Osteocyte (in vitro differentiated cells): ENCODE results near the gene PEMT. TPM values are rescaled to one million over a fixed set of nuclear protein-coding genes. Genes with fewer than 3 reads are reported as not detected.

Experiments
- DNase-seq: peaks from one replicate; pipeline ENCODE4 v3.0.0; 2021; ENCODE audit warnings: mixed read lengths; ENCODE audit not compliant: unreplicated experiment; ENCODE audit errors: extremely low spot score
- H3K27ac Mint-ChIP-seq: one replicate; pipeline ENCODE4 v1.8.0; 2021; ENCODE audit warnings: mild to moderate bottlenecking, mixed read lengths; ENCODE audit not compliant: unreplicated experiment
- H3K27me3 Mint-ChIP-seq: one replicate; pipeline ENCODE4 v1.8.0; 2021; ENCODE audit warnings: mixed read lengths; ENCODE audit not compliant: unreplicated experiment
- H3K36me3 Mint-ChIP-seq: one replicate; pipeline ENCODE4 v1.8.0; 2021; ENCODE audit warnings: mixed read lengths; ENCODE audit not compliant: unreplicated experiment
- H3K4me1 Mint-ChIP-seq: one replicate; pipeline ENCODE4 v1.8.0; 2021; ENCODE audit warnings: mixed read lengths; ENCODE audit not compliant: unreplicated experiment
- H3K4me3 Mint-ChIP-seq: one replicate; pipeline ENCODE4 v1.8.0; 2021; ENCODE audit warnings: mild to moderate bottlenecking, moderate library complexity, mixed read lengths; ENCODE audit not compliant: unreplicated experiment
- H3K9me3 Mint-ChIP-seq: one replicate; pipeline ENCODE4 v1.8.0; 2021; ENCODE audit warnings: mixed read lengths; ENCODE audit not compliant: unreplicated experiment
- CTCF ChIP-seq: fragments of 200-600 bp; sonication (generic); IDR thresholded peaks from 2 replicates; pipeline ENCODE4 v1.5.0; 2021; ENCODE audit warnings: antibody characterized with exemption, mild to moderate bottlenecking, moderate library complexity
- total RNA-seq: library from RNA; stranded (reverse); gene quantifications from 2 replicates; pipeline ENCODE4 v1.2.1, GENCODE V29; 2021

The PEMT gene
- total RNA-seq, 1 donor from 2014 or later, result 25.6 TPM

GRCh38 chr17:17593222-17593620 lies 1.7 kb upstream of the PEMT start:
- no peak for TF ChIP-seq CTCF
- no peak overlapping the region for H3K27ac Mint-ChIP-seq
- H3K27me3 Mint-ChIP-seq, result no peaks in the 10 kb centered on the region
- no peak for DNase-seq
- peaks cover 18% of the 10 kb centered on the region for H3K4me1 Mint-ChIP-seq
- peak overlapping the region; percentile 86 for H3K4me3 Mint-ChIP-seq
- no peaks in the 10 kb centered on the region for H3K9me3 Mint-ChIP-seq
- no peaks in the 10 kb centered on the region for H3K36me3 Mint-ChIP-seq

- peaks cover 18% of the 10 kb centered on the region for H3K4me1 Mint-ChIP-seq
- no peak for TF ChIP-seq CTCF
Measured at GRCh38 chr17:17590883-17591354, 589 bp downstream of the PEMT start.

GRCh38 chr17:17590141-17590751 lies 1.3 kb downstream of the PEMT start:
- no peaks in the 10 kb centered on the region for H3K27me3 Mint-ChIP-seq
- H3K27ac Mint-ChIP-seq, result peak overlapping the region; percentile 29
- peak overlapping the region; percentile 86 for H3K4me3 Mint-ChIP-seq
- no peaks in the 10 kb centered on the region for H3K9me3 Mint-ChIP-seq
- no peak for DNase-seq
- no peaks in the 10 kb centered on the region for H3K36me3 Mint-ChIP-seq
- H3K4me1 Mint-ChIP-seq, result peaks cover 18% of the 10 kb centered on the region
- TF ChIP-seq CTCF, result no peak

More at GRCh38 chr17:17590883-17591354, 589 bp downstream of the PEMT start:
- H3K4me3 Mint-ChIP-seq, result peak overlapping the region; percentile 86
- no peaks in the 10 kb centered on the region for H3K9me3 Mint-ChIP-seq
- no peaks in the 10 kb centered on the region for H3K27me3 Mint-ChIP-seq
- H3K27ac Mint-ChIP-seq, result peak overlapping the region; percentile 76
- no peaks in the 10 kb centered on the region for H3K36me3 Mint-ChIP-seq
- DNase-seq, result no peak

GRCh38 chr17:17587614-17588337 lies 3.7 kb downstream of the PEMT start:
- H3K4me3 Mint-ChIP-seq, result no peak overlapping the region
- peaks cover 18% of the 10 kb centered on the region for H3K4me1 Mint-ChIP-seq
- TF ChIP-seq CTCF, result no peak
- H3K27me3 Mint-ChIP-seq, result no peaks in the 10 kb centered on the region
- H3K27ac Mint-ChIP-seq, result no peak overlapping the region
- no peak for DNase-seq
- H3K36me3 Mint-ChIP-seq, result no peaks in the 10 kb centered on the region
- H3K9me3 Mint-ChIP-seq, result no peaks in the 10 kb centered on the region

GRCh38 chr17:17582372-17582771 lies 9.1 kb downstream of the PEMT start:
- no peak for TF ChIP-seq CTCF
- Mint-ChIP-seq H3K9me3 (no peaks in the 10 kb centered on the region), H3K36me3 (no peaks in the 10 kb centered on the region), H3K27ac (no peak overlapping the region), H3K4me1 (peaks cover 3% of the 10 kb centered on the region), H3K4me3 (no peak overlapping the region), H3K27me3 (no peaks in the 10 kb centered on the region)
- no peak for DNase-seq
